ENCODE data around the gene AOAH. TPM values are rescaled to one million over a fixed set of nuclear protein-coding genes. Genes with fewer than 3 reads are reported as not detected.
"Not testable (repeated sequence)": the region's sequence is repeated elsewhere in the genome, so short reads cannot be mapped to it uniquely, and the experiment has no call there.

Gene AOAH
- total RNA-seq, 1 donor from 2014 or later, result 7.4 TPM

- Histone ChIP-seq H3K4me3 (no peak overlapping the region), H3K4me1 (no peaks in the 10 kb centered on the region), H3K27me3 (no peaks in the 10 kb centered on the region), H3K36me3 (no peaks in the 10 kb centered on the region), H3K9me3 (no peaks in the 10 kb centered on the region), H3K27ac (no peak overlapping the region)
- DNase-seq (ENCODE audit: extremely low spot score in 2 of 2), result no peak
- no peak for TF ChIP-seq POLR2A (IDR thresholded peaks at IDR 0.05)
- no peak for TF ChIP-seq CTCF (IDR thresholded peaks at IDR 0.05)
- no peak for TF ChIP-seq POLR2AphosphoS5 (IDR thresholded peaks at IDR 0.05; ENCODE audit: insufficient read depth in 1 of 2, low read depth in 1 of 2)
- intact Hi-C loops (cut with DNase I), result no loop called here
Observed at GRCh38 chr7:36490419-36490830, 233.9 kb downstream of the AOAH start.

- DNase-seq (ENCODE audit: extremely low spot score in 2 of 2); H3K36me3 ChIP-seq; H3K4me3 ChIP-seq; H3K9me3 ChIP-seq; intact Hi-C loops (cut with DNase I); H3K4me1 ChIP-seq; H3K27me3 ChIP-seq; H3K27ac ChIP-seq: not testable (repeated sequence)
Observed at GRCh38 chr7:36488672-36489071, 235.6 kb downstream of the AOAH start.

- DNase-seq (ENCODE audit: extremely low spot score in 2 of 2), result no peak
- Histone ChIP-seq H3K36me3 (no peaks in the 10 kb centered on the region), H3K9me3 (no peaks in the 10 kb centered on the region), H3K27me3 (no peaks in the 10 kb centered on the region), H3K4me3 (no peak overlapping the region), H3K27ac (no peak overlapping the region), H3K4me1 (no peaks in the 10 kb centered on the region)
- TF ChIP-seq POLR2AphosphoS5 (IDR thresholded peaks at IDR 0.05; ENCODE audit: insufficient read depth in 1 of 2, low read depth in 1 of 2) (no peak), CTCF (IDR thresholded peaks at IDR 0.05) (peak; percentile 37 to 57 (median 47))
- intact Hi-C loops (cut with DNase I), result no loop called here
Observed at GRCh38 chr7:36487756-36488336, 236.4 kb downstream of the AOAH start.

GRCh38 chr7:36486336-36486735 is 238.0 kb downstream of the AOAH start:
- TF ChIP-seq CTCF (IDR thresholded peaks at IDR 0.05), result no peak
- no peak for TF ChIP-seq POLR2A (IDR thresholded peaks at IDR 0.05)
- TF ChIP-seq POLR2AphosphoS5 (IDR thresholded peaks at IDR 0.05; ENCODE audit: insufficient read depth in 1 of 2, low read depth in 1 of 2), result no peak
- H3K27me3 ChIP-seq, result no peaks in the 10 kb centered on the region
- intact Hi-C loops (cut with DNase I), result no loop called here
- H3K4me3 ChIP-seq, result no peak overlapping the region
- H3K9me3 ChIP-seq, result no peaks in the 10 kb centered on the region
- H3K27ac ChIP-seq, result no peak overlapping the region
- no peak for DNase-seq (ENCODE audit: extremely low spot score in 2 of 2)
- no peaks in the 10 kb centered on the region for H3K4me1 ChIP-seq
- no peaks in the 10 kb centered on the region for H3K36me3 ChIP-seq

- H3K36me3 ChIP-seq, result no peaks in the 10 kb centered on the region
- no peak for DNase-seq (ENCODE audit: extremely low spot score in 2 of 2)
- intact Hi-C loops (cut with DNase I), result no loop called here
- H3K4me3 ChIP-seq, result no peak overlapping the region
- H3K9me3 ChIP-seq, result no peaks in the 10 kb centered on the region
- H3K4me1 ChIP-seq, result no peaks in the 10 kb centered on the region
- TF ChIP-seq CTCF (IDR thresholded peaks at IDR 0.05) (no peak), POLR2A (IDR thresholded peaks at IDR 0.05) (no peak), POLR2AphosphoS5 (IDR thresholded peaks at IDR 0.05; ENCODE audit: insufficient read depth in 1 of 2, low read depth in 1 of 2) (no peak)
- no peak overlapping the region for H3K27ac ChIP-seq
- no peaks in the 10 kb centered on the region for H3K27me3 ChIP-seq
Observed at GRCh38 chr7:36484265-36484664, 240.0 kb downstream of the AOAH start.

GRCh38 chr7:36483853-36484252 is 240.4 kb downstream of the AOAH start:
- H3K9me3 ChIP-seq; H3K27ac ChIP-seq; H3K36me3 ChIP-seq; H3K4me1 ChIP-seq; DNase-seq (ENCODE audit: extremely low spot score in 2 of 2); H3K4me3 ChIP-seq; H3K27me3 ChIP-seq; intact Hi-C loops (cut with DNase I): not testable (repeated sequence)
